ENCODE measurements around the gene DOCK1.

The DOCK1 gene

GRCh38 chr10:127486355-127486754 is 581.1 kb downstream of the DOCK1 start:
- Histone ChIP-seq H3K4me3 (ENCODE audit: low read depth in 1 of 2, low read length in 2 of 2) (no peak overlapping the region), H3K9ac (ENCODE audit: low read depth, low read length) (no peak overlapping the region), H3K27me3 (ENCODE audit: insufficient read depth, low read length, poor library complexity) (peaks cover 3% of the 10 kb centered on the region), H2AFZ (ENCODE audit: low read depth, low read length) (no peak overlapping the region), H3K36me3 (ENCODE audit: insufficient read depth, low read length) (no peaks in the 10 kb centered on the region), H3K9me3 (ENCODE audit: insufficient read depth, low read length, severe bottlenecking) (no peaks in the 10 kb centered on the region), H3K79me2 (ENCODE audit: insufficient read depth, low read length) (no peaks in the 10 kb centered on the region), H4K20me1 (ENCODE audit: insufficient read depth, low read length) (no peaks in the 10 kb centered on the region), H3K4me1 (ENCODE audit: insufficient read depth, low read length) (no peaks in the 10 kb centered on the region), H3K27ac (ENCODE audit: low read length) (no peak overlapping the region), H3K4me2 (ENCODE audit: insufficient read depth, low read length) (no peak overlapping the region)
- no peak for DNase-seq
- ATAC-seq (ENCODE audit: insufficient read depth, low read depth) = no peak
- no peak for TF ChIP-seq EZH2 (IDR thresholded peaks at IDR 0.05; ENCODE audit: borderline replicate concordance, low read depth, low read length, severe bottlenecking)
- TF ChIP-seq CTCF (IDR thresholded peaks at IDR 0.05; ENCODE audit: borderline replicate concordance, extremely low read depth, low read length, poor library complexity, severe bottlenecking) = no peak

GRCh38 chr10:127492607-127493250 is 587.5 kb downstream of the DOCK1 start:
- Histone ChIP-seq H3K36me3 (ENCODE audit: insufficient read depth, low read length) (no peaks in the 10 kb centered on the region), H2AFZ (ENCODE audit: low read depth, low read length) (no peak overlapping the region), H4K20me1 (ENCODE audit: insufficient read depth, low read length) (no peaks in the 10 kb centered on the region), H3K4me1 (ENCODE audit: insufficient read depth, low read length) (no peaks in the 10 kb centered on the region), H3K79me2 (ENCODE audit: insufficient read depth, low read length) (no peaks in the 10 kb centered on the region), H3K4me3 (ENCODE audit: low read depth in 1 of 2, low read length in 2 of 2) (no peak overlapping the region), H3K9me3 (ENCODE audit: insufficient read depth, low read length, severe bottlenecking) (no peaks in the 10 kb centered on the region), H3K4me2 (ENCODE audit: insufficient read depth, low read length) (no peak overlapping the region), H3K27ac (ENCODE audit: low read length) (no peak overlapping the region), H3K9ac (ENCODE audit: low read depth, low read length) (no peak overlapping the region), H3K27me3 (ENCODE audit: insufficient read depth, low read length, poor library complexity) (no peaks in the 10 kb centered on the region)
- ATAC-seq (ENCODE audit: insufficient read depth, low read depth) (no peak), DNase-seq (no peak)
- TF ChIP-seq EZH2 (IDR thresholded peaks at IDR 0.05; ENCODE audit: borderline replicate concordance, low read depth, low read length, severe bottlenecking) (no peak), CTCF (IDR thresholded peaks at IDR 0.05; ENCODE audit: borderline replicate concordance, extremely low read depth, low read length, poor library complexity, severe bottlenecking) (no peak)

- Histone ChIP-seq H3K9ac (ENCODE audit: low read depth, low read length) (no peak overlapping the region), H2AFZ (ENCODE audit: low read depth, low read length) (no peak overlapping the region), H3K9me3 (ENCODE audit: insufficient read depth, low read length, severe bottlenecking) (no peaks in the 10 kb centered on the region), H3K27ac (ENCODE audit: low read length) (no peak overlapping the region), H3K27me3 (ENCODE audit: insufficient read depth, low read length, poor library complexity) (peaks cover 7% of the 10 kb centered on the region), H3K79me2 (ENCODE audit: insufficient read depth, low read length) (no peaks in the 10 kb centered on the region), H3K4me1 (ENCODE audit: insufficient read depth, low read length) (no peaks in the 10 kb centered on the region), H3K4me2 (ENCODE audit: insufficient read depth, low read length) (no peak overlapping the region), H4K20me1 (ENCODE audit: insufficient read depth, low read length) (no peaks in the 10 kb centered on the region), H3K4me3 (ENCODE audit: low read depth in 1 of 2, low read length in 2 of 2) (no peak overlapping the region), H3K36me3 (ENCODE audit: insufficient read depth, low read length) (no peaks in the 10 kb centered on the region)
- DNase-seq (no peak), ATAC-seq (ENCODE audit: insufficient read depth, low read depth) (no peak)
- TF ChIP-seq CTCF (IDR thresholded peaks at IDR 0.05; ENCODE audit: borderline replicate concordance, extremely low read depth, low read length, poor library complexity, severe bottlenecking) = no peak
- TF ChIP-seq EZH2 (IDR thresholded peaks at IDR 0.05; ENCODE audit: borderline replicate concordance, low read depth, low read length, severe bottlenecking) = no peak
Measured at GRCh38 chr10:127496035-127496434, 590.8 kb downstream of the DOCK1 start.

Data from DND-41 (cell line).